Muscle of back (tissue), 11 donors: ENCODE measurements around the gene BPIFB2. TPM values are rescaled to one million over a fixed set of nuclear protein-coding genes. Genes with fewer than 3 reads are reported as not detected.

Source experiments
- DNase-seq, 3 donors: peaks; one replicate each; pipeline versions ENCODE4 v3.0.0 to v3.0.0-alpha.2; 2013
- polyA plus RNA-seq, 10 donors: library from polyadenylated mRNA; unstranded; fragments of 120-200 nt; gene quantifications; one replicate each; pipeline ENCODE4 v1.2.1, GENCODE V29; 2013; ENCODE audit not compliant: insufficient read length in 10 of 10

Gene BPIFB2
- polyA plus RNA-seq, 10 donors: not detected

DNA sequence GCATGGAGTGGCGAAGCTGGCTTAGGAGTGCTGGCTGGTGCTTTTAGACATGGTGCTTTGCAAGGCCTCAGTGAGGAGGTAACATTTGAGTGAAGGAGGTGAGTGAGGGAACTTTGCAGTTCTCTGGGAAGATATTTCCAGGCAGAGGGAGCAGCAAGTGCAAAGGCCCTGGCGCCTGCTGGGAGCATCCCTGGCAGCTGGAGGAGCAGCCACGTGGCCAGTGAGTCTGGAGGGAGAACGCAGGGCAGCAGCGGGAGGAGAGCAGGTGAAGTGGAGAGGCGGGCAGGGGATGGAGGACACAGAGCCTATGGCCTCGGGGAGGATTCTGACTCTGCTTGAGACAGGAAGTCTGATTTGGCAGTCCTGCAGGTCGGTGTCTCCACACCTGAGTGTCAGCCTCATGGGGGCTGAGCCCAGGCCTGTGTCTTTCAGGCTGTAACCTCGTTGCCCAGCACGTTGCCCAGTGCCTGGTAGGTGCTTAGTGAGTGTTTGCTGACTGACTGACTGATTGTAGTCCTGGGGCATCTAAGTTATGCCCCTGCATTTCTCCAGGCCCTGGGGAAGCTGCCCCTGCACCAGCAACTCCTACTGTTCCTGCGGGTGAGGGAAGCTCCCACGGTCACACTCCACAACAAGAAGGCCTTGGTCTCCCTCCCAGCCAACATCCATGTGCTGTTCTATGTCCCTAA, 60.9 kb downstream of the BPIFB2 start:
- DNase-seq: no peak

DNA sequence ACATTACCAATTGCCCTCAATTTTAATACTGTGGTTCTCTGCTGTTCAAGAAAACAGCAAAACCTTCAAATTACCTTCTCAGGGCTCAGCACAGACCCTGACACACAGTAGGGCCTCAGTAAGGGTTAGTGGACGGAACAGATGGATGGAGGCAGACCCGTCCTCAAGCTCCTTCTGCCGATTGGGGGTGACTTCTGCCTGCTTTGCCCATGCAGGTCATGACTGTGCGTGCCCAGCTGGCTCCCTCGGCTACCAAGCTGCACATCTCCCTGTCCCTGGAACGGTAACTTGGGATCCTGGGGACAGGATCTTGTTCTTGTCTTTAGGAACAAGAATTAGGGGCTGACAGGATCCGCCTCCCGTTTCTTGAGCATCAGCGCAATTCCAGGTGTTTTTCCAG, 62.2 kb downstream of the BPIFB2 start:
- no peak for DNase-seq

DNA sequence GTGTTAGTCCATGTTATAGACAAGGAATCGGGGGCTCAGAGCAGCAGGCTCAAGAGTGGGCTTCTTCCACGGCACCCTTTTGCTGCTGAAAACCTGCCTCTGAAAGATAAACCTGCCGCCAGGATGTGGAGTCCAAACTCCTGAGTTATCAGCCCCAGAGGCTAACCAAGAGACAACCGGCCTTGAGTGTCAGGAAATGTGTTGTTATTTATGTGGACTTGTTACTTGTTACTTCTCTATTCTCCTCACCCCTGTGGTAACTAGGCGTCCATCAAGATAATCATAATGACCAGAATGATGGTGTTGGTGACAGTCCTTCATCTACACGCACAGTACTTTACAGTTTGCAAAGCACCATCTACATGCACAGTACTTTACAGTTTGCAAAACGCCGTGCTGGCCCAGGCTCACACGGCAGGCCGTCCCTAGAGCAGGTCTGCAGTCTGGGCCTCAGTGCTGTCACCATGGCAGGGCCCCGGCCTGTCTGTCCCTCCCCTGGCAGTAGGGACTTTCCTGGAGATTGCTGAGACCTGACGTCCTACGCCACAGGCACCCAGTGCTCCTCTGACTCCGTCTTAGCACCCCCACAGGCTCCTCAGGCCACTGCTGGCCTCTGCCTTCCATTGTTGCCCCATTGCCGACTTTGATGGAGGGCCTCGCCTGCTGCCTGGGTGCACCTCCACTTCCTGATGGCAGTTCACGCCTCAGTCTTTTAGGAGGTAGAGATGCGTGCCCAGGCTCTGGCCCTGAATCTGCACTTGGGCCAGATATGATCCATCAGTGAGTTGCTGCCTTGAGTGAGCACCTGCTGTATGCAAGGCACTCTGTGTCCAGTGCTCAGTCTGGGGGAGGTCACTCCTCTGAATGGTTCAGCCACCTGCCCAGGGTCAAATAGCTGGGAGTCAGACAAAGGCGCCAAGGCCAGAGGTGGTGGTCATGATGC, 62.9 kb downstream of the BPIFB2 start:
- DNase-seq: no peak

DNA sequence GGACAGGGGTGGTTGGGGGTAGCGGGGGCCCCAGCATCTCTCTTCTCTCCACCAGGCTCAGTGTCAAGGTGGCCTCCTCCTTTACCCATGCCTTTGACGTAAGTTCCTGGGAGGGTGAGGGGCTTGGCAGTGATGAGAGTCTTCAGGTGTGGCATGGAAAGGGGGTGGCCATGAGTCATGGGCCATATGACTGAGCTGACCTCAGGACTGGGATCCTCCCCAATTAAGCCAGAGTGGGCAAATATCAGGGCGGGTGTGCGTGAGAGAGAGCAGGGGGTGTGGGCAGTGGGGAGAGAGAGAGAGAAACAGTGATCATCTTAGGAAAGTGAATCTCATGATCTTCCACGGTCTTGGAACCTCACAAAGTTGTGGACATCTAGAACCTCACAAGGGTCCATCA, 63.7 kb downstream of the BPIFB2 start:
- DNase-seq: no peak

DNA sequence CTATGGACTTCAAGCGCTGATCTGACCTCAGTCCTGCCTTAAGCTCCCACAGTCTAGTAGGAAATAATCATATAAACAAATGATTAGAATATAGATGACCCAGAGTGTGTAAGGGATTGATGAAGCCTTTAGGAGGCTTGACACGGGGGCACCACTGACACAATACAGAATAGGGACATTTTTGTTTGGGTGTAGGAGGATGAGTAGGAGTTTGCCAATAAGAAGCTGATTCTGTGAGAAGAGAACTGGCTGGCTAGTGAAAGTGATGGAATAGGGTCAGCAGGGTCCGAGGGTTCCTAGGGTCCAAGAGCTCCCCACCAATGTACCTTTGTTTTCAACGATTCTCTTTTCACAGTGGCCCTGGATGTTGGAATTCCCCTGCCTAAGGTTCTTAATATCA, 64.9 kb downstream of the BPIFB2 start:
- no peak for DNase-seq

DNA sequence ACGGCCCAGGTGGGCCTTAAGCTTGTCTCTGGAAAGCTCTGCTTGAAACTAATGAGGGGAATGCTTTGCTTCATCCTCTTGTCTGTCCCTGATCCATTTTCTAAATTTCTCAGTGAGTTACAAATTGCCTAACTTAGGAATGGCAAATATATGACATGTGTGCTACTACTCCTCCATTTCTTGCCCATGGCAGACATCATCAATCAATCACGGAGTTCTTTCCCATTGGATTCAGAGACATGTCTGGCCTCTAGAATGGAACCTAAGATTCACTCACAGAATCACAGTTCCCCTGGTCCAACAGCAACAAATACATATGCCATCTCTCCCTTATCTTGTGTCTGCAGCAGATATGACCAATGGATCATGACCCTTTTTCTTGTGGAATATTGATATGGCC, 65.3 kb downstream of the BPIFB2 start:
- no peak for DNase-seq

Other genes with a start within 250 kb of the BPIFB2 start
- gene DNMT3B, start 245.3 kb upstream of the BPIFB2 start, polyA plus RNA-seq: 1 to 10 TPM; 2.8 to 4.9 (median 3.7) TPM
- 100 to 1,000 TPM; 116 to 176 (median 131) TPM for gene MAPRE1, start 187.8 kb upstream of the BPIFB2 start, polyA plus RNA-seq
- gene EFCAB8, start 148.8 kb upstream of the BPIFB2 start, polyA plus RNA-seq: under 1 TPM in 8 of 10 donors, not detected in 2; 0.08 to 0.30 (median 0.14) TPM
- gene SUN5, start 3.3 kb upstream of the BPIFB2 start, polyA plus RNA-seq: not detected
- gene BPIFB6, start 23.9 kb downstream of the BPIFB2 start, polyA plus RNA-seq: not detected
- gene BPIFB3, start 46.2 kb downstream of the BPIFB2 start, polyA plus RNA-seq: not detected
- under 1 TPM in 3 of 10 donors, not detected in 7; 0.19 to 0.30 (median 0.29) TPM for gene BPIFB4, start 71.9 kb downstream of the BPIFB2 start, polyA plus RNA-seq
- not detected for gene BPIFA2, start 160.5 kb downstream of the BPIFB2 start, polyA plus RNA-seq
- not detected for gene BPIFA3, start 209.6 kb downstream of the BPIFB2 start, polyA plus RNA-seq
- gene BPIFA1, start 228.3 kb downstream of the BPIFB2 start, polyA plus RNA-seq: under 1 TPM in 1 of 10 donors, not detected in 9; 0.18 TPM